OCI-M2 (cell line): ENCODE measurements around the gene AKNAD1.
"Not testable (repeated sequence)": the region's sequence is repeated elsewhere in the genome, so short reads cannot be mapped to it uniquely, and the experiment has no call there.

Experiments used
- DNase-seq: peaks from one replicate; lab custom pipeline; 2025; ENCODE audit not compliant: unreplicated experiment; lab: John Stamatoyannopoulos, UW

The AKNAD1 gene

DNA sequence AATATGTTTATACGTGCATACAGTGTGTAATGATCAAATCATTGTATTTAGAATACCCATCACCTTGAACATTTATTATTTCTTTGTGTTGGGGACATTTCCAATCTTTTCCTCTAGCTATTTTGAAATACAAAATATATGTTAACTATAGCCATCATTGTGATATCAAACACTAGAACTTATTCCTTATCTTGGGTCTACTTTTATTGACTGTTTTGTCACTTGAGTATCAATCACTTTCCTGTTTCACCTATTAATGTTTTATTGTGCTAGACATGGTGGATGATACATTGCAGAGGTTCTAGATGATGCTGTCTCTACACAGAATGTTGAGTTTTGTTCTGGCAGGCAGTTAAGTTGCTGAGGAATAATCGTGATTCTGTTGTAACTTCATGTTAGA lies 64.5 kb downstream of the AKNAD1 start:
- no peak for DNase-seq

DNA sequence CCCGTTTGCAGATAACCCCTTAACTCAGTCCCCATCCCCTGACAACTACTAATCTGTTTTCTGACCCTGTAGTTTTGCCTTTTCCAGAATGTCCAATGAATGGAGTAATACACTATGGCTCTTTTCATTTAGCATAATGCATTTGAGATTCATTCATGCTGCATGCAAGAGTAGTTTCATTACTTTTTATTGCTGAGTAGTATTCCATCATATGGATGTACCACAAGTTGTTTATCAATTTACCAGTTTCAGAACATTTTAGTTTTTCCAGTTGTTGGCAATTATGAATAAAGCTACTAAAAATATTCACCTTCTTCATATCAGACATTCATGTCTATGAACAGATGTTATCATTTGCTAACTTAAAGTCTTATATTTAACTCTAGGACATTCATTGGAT lies 65.1 kb downstream of the AKNAD1 start:
- DNase-seq = no peak

DNA sequence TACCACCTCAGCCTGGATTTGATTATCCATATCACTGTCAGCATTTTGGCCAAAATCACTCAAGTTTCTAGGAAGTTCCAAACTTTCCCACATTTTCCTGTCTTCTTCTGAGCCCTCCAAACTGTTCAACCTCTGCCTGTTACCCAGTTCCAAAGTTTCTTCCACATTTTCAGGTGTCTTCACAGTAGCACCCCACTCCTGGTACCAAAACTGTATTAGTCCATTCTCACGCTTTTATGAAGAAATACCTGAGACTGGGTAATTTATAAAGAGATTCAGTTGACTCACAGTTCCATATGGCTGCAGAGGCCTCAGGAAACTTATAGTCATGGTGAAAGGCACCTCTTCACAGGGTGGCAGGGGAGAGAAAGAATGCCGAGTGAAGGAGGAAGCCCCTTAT lies 71.0 kb downstream of the AKNAD1 start:
- no peak for DNase-seq

DNA sequence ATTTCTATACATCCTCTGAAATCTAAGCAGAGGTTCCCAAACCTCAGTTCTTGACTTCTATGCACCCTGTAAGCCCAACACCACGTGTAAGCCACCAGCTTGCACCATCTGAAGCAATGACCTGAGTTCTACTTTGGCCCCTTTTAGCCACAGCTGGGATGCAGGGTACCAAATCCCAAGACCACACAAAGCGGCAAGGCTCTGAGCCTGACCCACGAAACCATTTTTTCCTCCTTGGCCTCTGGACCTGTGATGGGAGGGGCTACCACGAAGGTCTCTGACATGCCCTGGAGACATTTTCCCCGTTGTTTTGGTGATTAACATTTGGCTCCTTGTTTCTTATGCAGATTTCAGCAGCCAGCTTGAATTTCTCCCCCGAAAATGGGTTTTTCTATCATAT lies 71.6 kb downstream of the AKNAD1 start:
- DNase-seq = no peak

DNA sequence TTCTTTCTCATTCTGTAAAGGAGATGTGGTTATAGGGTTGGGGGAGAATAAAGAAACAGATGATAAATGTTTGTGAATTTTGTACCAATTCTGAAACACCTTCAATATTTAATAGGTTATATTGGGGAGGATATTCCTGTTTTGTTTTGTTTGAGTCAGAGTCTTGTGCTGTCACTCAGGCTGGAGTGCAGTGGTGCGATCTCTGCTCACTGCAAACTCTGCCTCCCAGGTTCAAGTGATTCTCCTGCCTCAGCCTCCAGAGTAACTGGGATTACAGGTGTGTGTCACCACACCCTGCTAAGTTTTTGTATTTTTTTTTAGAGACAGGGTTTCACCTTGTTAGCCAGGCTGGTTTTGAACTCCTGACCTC lies 75.3 kb downstream of the AKNAD1 start:
- DNase-seq = not testable (repeated sequence)

DNA sequence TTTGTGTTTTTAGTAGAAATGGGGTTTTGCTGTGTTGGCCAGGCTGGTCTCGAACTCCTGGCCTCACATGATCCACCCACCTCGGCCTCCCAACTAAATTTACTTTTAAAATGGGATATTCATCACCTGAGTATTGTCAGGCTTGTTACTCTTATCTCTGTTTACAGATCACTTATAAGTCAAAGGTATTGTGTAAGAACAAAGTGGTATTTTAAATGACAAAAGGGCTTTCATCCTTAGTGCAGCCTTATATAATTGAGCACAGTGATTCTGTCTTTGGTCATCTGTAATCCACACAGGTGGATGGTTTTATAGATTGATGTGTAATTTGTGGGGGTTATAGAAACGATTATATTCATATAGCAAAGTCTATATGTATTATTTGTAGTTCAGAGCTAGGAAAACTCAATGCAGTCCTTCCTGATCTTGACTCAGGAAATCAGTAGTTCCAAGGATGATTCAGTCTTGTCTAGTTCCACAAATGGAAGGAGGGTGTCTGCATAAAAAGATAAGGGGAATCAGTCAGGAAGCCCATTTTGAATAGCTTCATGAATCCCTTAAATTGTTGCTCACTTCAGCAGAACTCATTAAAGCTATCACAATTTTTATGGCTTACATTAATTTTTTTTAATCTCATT lies 75.8 kb downstream of the AKNAD1 start:
- no peak for DNase-seq

DNA sequence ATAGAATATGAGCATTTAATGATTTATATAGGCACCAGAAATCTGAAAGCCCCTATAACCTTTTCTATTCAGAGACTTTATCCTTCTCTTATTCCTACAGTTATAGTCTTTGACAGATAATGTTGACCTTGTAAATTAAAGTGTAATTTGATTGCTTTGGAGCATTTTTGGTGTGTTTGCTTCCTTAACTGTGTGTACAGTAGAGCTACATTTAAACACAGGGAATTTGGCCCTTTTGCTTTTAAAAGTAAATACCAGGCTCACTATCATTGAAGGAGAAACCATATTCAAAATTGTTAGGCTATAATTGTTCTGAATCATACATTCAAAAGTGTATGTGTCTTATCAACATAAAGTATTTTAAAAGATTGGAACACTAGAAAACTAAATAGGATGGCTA lies 77.4 kb downstream of the AKNAD1 start:
- no peak for DNase-seq

DNA sequence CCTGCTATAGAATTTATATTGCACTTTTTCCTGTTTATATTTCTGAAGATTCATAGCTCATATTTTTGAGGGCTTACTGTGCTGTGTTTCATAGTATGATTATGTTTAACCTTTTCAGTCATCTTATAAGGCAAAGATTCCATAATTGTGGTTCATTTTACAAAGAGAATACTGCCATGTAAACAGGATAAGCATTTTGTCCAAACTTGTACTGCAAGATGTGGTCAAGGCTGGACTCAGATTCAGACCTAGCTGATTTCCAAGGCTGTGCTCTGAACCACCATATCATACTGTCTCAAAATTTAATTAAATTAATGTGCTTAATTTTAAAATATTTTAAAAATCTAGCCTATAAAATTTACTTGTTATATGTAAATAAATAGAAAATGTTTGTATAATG lies 79.1 kb downstream of the AKNAD1 start:
- no peak for DNase-seq

DNA sequence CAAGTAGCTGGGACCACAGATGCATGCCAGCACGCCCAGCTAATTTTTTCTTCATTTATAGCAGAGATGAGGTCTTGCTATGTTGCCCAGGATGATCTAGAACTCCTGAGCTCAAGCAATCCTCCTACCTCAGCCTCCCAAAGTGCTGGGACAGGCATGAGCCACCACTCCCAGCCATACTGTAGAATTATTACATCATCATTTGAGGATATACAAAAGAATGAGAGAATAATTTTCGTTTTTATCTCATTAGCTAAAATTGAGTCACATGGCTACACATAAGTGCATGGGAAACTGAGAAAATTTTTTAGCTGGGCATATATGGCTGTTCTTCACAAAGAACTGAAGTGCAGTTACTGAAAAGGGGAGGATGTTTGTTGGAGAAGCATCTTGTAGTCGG lies 89.2 kb downstream of the AKNAD1 start:
- no peak for DNase-seq

DNA sequence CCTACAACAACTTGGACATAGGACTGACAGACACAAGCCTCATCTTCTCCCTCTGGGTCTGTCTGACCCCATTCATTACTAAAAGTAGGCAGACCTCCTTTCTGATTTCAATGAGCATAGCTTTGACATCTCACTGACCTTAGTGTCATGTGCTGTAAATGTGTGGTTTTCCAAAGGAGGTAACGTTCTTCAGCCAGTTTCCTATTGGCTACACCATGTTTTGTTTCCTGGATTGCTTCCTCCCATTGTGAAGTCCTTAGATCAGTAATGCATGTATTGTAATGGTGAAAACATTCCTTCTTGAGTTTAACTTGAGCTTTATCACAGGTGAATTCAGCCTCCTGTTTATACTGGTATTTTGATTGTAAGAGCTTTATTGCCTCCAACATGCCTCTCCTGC lies 89.8 kb downstream of the AKNAD1 start:
- DNase-seq = no peak
